H9 (cell line): ENCODE data around the gene BIK. TPM values are rescaled to one million over a fixed set of nuclear protein-coding genes. Genes with fewer than 3 reads are reported as not detected.
A peak's percentile ranks its signal among the peaks of the same experiment; 100 is the strongest.
"Not testable (repeated sequence)": the region's sequence is repeated elsewhere in the genome, so short reads cannot be mapped to it uniquely, and the experiment has no call there.

Experiments used
- DNase-seq: peaks from one replicate; pipeline ENCODE4 v3.0.0-alpha.2; 2017
- H2AFZ ChIP-seq: one replicate; pipeline ENCODE4 v1.6.1; 2013; ENCODE audit warnings: mild to moderate bottlenecking, low read length, control low read depth, moderate library complexity
- H2AK5ac ChIP-seq: 2 replicates; pipeline ENCODE4 v1.6.1; 2013; ENCODE audit warnings: low read length, control low read depth, mixed read lengths; ENCODE audit not compliant: insufficient read length
- H2BK120ac ChIP-seq: one replicate; pipeline ENCODE4 v1.6.1; 2013; ENCODE audit warnings: low read depth, mild to moderate bottlenecking, low read length, control low read depth, inconsistent platforms; ENCODE audit not compliant: poor library complexity, severe bottlenecking
- H2BK12ac ChIP-seq: 2 replicates; pipeline ENCODE4 v1.6.1; 2013; ENCODE audit warnings: low read length, control low read depth, mixed read lengths, low read depth; ENCODE audit not compliant: insufficient read length
- H2BK15ac ChIP-seq: 2 replicates; pipeline ENCODE4 v1.6.1; 2013; ENCODE audit warnings: low read depth, low read length, control low read depth
- H2BK20ac ChIP-seq: one replicate; pipeline ENCODE4 v1.6.1; 2013; ENCODE audit warnings: low read depth, mild to moderate bottlenecking, low read length, control low read depth, inconsistent platforms; ENCODE audit not compliant: poor library complexity, severe bottlenecking
- H2BK5ac ChIP-seq: 2 replicates; pipeline ENCODE4 v1.6.1; 2013; ENCODE audit warnings: low read length, control low read depth, mixed read lengths; ENCODE audit not compliant: insufficient read length
- H3K14ac ChIP-seq: 2 replicates; pipeline ENCODE4 v1.6.1; 2013; ENCODE audit warnings: low read length, control low read depth; ENCODE audit not compliant: insufficient read depth
- H3K18ac ChIP-seq: 2 replicates; pipeline ENCODE4 v1.6.1; 2013; ENCODE audit warnings: low read depth, mild to moderate bottlenecking, mixed read lengths, low read length, control low read depth; ENCODE audit not compliant: insufficient read length
- H3K23ac ChIP-seq: 2 replicates; pipeline ENCODE4 v1.6.1; 2013; ENCODE audit warnings: low read length, control low read depth, mixed read lengths, low read depth; ENCODE audit not compliant: insufficient read length
- H3K23me2 ChIP-seq: 2 replicates; pipeline ENCODE4 v1.6.1; 2013; ENCODE audit warnings: low read depth, mild to moderate bottlenecking, mixed read lengths, low read length, control low read depth; ENCODE audit not compliant: insufficient read length, poor library complexity, severe bottlenecking
- H3K27ac ChIP-seq: 2 replicates; pipeline ENCODE4 v1.5.1; 2013; ENCODE audit warnings: low read length, control low read depth, mixed read lengths, low read depth; ENCODE audit not compliant: insufficient read length
- H3K27me3 ChIP-seq: 2 replicates; pipeline ENCODE4 v1.6.1; 2013; ENCODE audit warnings: low read length, control low read depth, inconsistent platforms; ENCODE audit not compliant: insufficient read depth
- H3K4ac ChIP-seq: 2 replicates; pipeline ENCODE4 v1.6.1; 2013; ENCODE audit warnings: low read depth, mild to moderate bottlenecking, control low read depth, inconsistent platforms, low read length, moderate library complexity
- H3K4me1 ChIP-seq: 2 replicates; pipeline ENCODE4 v1.6.1; 2013; ENCODE audit warnings: low read length, control low read depth, inconsistent platforms; ENCODE audit not compliant: insufficient read depth
- H3K4me2 ChIP-seq: 2 replicates; pipeline ENCODE4 v1.6.1; 2013; ENCODE audit warnings: low read length, control low read depth, mixed read lengths; ENCODE audit not compliant: insufficient read length, insufficient read depth
- H3K56ac ChIP-seq: 2 replicates; pipeline ENCODE4 v1.6.1; 2013; ENCODE audit warnings: low read depth, mild to moderate bottlenecking, mixed read lengths, low read length, control low read depth; ENCODE audit not compliant: insufficient read length
- H3K79me1 ChIP-seq: 2 replicates; pipeline ENCODE4 v1.6.1; 2013; ENCODE audit warnings: low read depth, mild to moderate bottlenecking, moderate library complexity, low read length, control low read depth, inconsistent platforms; ENCODE audit not compliant: insufficient read depth, poor library complexity, severe bottlenecking
- H3K79me2 ChIP-seq: 2 replicates; pipeline ENCODE4 v1.6.1; 2013; ENCODE audit warnings: low read length, control low read depth, inconsistent platforms; ENCODE audit not compliant: insufficient read depth
- H3K9ac ChIP-seq: 2 replicates; pipeline ENCODE4 v1.6.1; 2013; ENCODE audit warnings: low read length, control low read depth, mixed read lengths; ENCODE audit not compliant: insufficient read length; ENCODE audit errors: extremely low read depth
- H3K9me3 ChIP-seq: one replicate; pipeline ENCODE4 v1.6.1; 2013; ENCODE audit warnings: low read depth, low read length, inconsistent platforms; ENCODE audit not compliant: control insufficient read depth
- H3T11ph ChIP-seq: one replicate; pipeline ENCODE4 v1.6.1; 2013; ENCODE audit warnings: mild to moderate bottlenecking, low read length, control low read depth, inconsistent platforms
- H4K20me1 ChIP-seq: one replicate; pipeline ENCODE4 v1.6.1; 2013; ENCODE audit not compliant: control insufficient read depth, insufficient read length, insufficient read depth
- H4K5ac ChIP-seq: 2 replicates; pipeline ENCODE4 v1.6.1; 2013; ENCODE audit warnings: low read depth, mild to moderate bottlenecking, mixed read lengths, low read length, control low read depth; ENCODE audit not compliant: insufficient read length
- H4K8ac ChIP-seq: replicated peaks from 2 replicates; pipeline ENCODE4 v1.6.1; 2013; ENCODE audit warnings: low read length, control low read depth, mixed read lengths, low read depth; ENCODE audit not compliant: insufficient read length
- H4K91ac ChIP-seq: 2 replicates; pipeline ENCODE4 v1.6.1; 2013; ENCODE audit warnings: low read depth, mild to moderate bottlenecking, moderate library complexity, mixed read lengths, low read length, control low read depth; ENCODE audit not compliant: insufficient read length
- H3K27ac Mint-ChIP-seq, 3 experiments: 2 replicates in 2 of 3; 3 replicates in 1 of 3; pipeline ENCODE4 v1.8.0; 2020 to 2021; ENCODE audit warnings: mixed read lengths in 3 of 3, mild to moderate bottlenecking in 1 of 3, moderate library complexity in 1 of 3
- H3K27me3 Mint-ChIP-seq: 2 replicates; pipeline ENCODE4 v1.8.0; 2021; ENCODE audit warnings: low read depth, mild to moderate bottlenecking, moderate library complexity, mixed read lengths
- H3K36me3 Mint-ChIP-seq, 3 experiments: 2 replicates in 2 of 3; 3 replicates in 1 of 3; pipeline ENCODE4 v1.8.0; 2020 to 2021; ENCODE audit warnings: low read depth in 3 of 3, mixed read lengths in 3 of 3; ENCODE audit not compliant: insufficient read depth in 1 of 3
- H3K4me1 Mint-ChIP-seq, 2 experiments: 2 replicates each; pipeline ENCODE4 v1.8.0; 2020; ENCODE audit warnings: mixed read lengths in 2 of 2
- H3K4me3 Mint-ChIP-seq, 2 experiments: 2 replicates in 1 of 2; 3 replicates in 1 of 2; pipeline ENCODE4 v1.8.0; 2020 to 2021; ENCODE audit warnings: mild to moderate bottlenecking in 2 of 2, mixed read lengths in 2 of 2, moderate library complexity in 1 of 2
- H3K9me3 Mint-ChIP-seq, 2 experiments: 2 replicates in 1 of 2; 3 replicates in 1 of 2; pipeline ENCODE4 v1.8.0; 2020; ENCODE audit warnings: mild to moderate bottlenecking in 2 of 2, mixed read lengths in 2 of 2, moderate library complexity in 1 of 2
- WGBS: extraction: QIAGEN DNeasy Blood & Tissue Kit; methylation state at CpG from one replicate; pipeline ENCODE4 v1.1.7; 2013; ENCODE audit warnings: missing lambda C conversion rate, low lambda C conversion rate, mixed read lengths; ENCODE audit not compliant: insufficient read length; ENCODE audit errors: extremely low coverage; 5-methylcytosine and 5-hydroxymethylcytosine counted together
- total RNA-seq: library from RNA; stranded (reverse); gene quantifications from 2 replicates; pipeline ENCODE4 v1.2.1, GENCODE V29; 2021
- TF ChIP-seq, protein P1 (sequence below): fragments of 200-600 bp; sonication (generic); conservative IDR thresholded peaks from 3 replicates; pipeline ENCODE4 v1.8.0; 2021; ENCODE audit warnings: antibody characterized with exemption, mild to moderate bottlenecking

Gene BIK
- total RNA-seq, 1 experiment from 2014 or later, result 8.3 TPM

DNA sequence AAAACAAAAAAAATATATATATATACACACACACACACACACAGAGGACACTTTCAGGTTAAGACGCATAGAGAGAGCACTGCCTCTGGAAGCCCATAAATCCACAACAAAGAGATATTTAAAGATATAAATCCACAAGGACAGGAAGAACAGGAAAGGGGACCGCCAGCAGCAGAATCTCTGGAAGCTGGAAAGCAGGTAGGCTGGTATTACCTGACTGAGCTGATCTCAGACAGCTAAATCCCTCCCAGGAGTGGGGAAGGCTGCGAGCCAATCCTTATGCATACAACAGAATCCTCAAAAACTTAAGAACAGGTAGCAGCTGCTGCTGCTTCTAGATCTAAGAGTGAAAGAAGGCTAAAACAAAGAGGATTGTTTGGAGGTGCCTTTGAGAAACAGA, 34.4 kb downstream of the BIK start:
- peaks cover 3% of the 10 kb centered on the region for H3K23me2 ChIP-seq
- no peak overlapping the region for H2BK120ac ChIP-seq
- H2BK20ac ChIP-seq, result no peak overlapping the region
- H4K91ac ChIP-seq, result no peak overlapping the region
- no peak overlapping the region for H2BK15ac ChIP-seq
- H2BK12ac ChIP-seq, result no peak overlapping the region
- no peak overlapping the region; a peak in 1 of 7 replicates for H3K27ac Mint-ChIP-seq
- TF ChIP-seq, protein P1, sequence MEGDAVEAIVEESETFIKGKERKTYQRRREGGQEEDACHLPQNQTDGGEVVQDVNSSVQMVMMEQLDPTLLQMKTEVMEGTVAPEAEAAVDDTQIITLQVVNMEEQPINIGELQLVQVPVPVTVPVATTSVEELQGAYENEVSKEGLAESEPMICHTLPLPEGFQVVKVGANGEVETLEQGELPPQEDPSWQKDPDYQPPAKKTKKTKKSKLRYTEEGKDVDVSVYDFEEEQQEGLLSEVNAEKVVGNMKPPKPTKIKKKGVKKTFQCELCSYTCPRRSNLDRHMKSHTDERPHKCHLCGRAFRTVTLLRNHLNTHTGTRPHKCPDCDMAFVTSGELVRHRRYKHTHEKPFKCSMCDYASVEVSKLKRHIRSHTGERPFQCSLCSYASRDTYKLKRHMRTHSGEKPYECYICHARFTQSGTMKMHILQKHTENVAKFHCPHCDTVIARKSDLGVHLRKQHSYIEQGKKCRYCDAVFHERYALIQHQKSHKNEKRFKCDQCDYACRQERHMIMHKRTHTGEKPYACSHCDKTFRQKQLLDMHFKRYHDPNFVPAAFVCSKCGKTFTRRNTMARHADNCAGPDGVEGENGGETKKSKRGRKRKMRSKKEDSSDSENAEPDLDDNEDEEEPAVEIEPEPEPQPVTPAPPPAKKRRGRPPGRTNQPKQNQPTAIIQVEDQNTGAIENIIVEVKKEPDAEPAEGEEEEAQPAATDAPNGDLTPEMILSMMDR, result no peak
- peaks cover 0 to 9% of the 10 kb centered on the region in 2 experiments; a peak in 2 of 4 replicates for H3K4me1 Mint-ChIP-seq
- no peak overlapping the region for H3K9ac ChIP-seq
- H2BK5ac ChIP-seq, result no peak overlapping the region
- peaks cover 6% of the 10 kb centered on the region for H3K27me3 Mint-ChIP-seq
- no peaks in the 10 kb centered on the region for H3K79me2 ChIP-seq
- H4K8ac ChIP-seq, result no peak overlapping the region
- H3K14ac ChIP-seq, result no peak overlapping the region
- H3K27me3 ChIP-seq, result no peaks in the 10 kb centered on the region
- no peaks in the 10 kb centered on the region for H3K9me3 ChIP-seq
- DNase-seq, result no peak
- no peak overlapping the region for H3K56ac ChIP-seq
- no peak overlapping the region for H3K23ac ChIP-seq
- no peaks in the 10 kb centered on the region for H3K9me3 Mint-ChIP-seq
- H3K4me1 ChIP-seq, result no peaks in the 10 kb centered on the region
- H4K5ac ChIP-seq, result no peak overlapping the region
- H3T11ph ChIP-seq, result no peak overlapping the region
- no peak overlapping the region for H3K4ac ChIP-seq
- H2AFZ ChIP-seq, result no peak overlapping the region
- no peaks in the 10 kb centered on the region for H3K79me1 ChIP-seq
- H3K36me3 Mint-ChIP-seq, result peaks cover 11 to 14% (median 12%) of the 10 kb centered on the region in 3 experiments; a peak in 6 of 7 replicates
- H3K27ac ChIP-seq, result no peak overlapping the region
- no peaks in the 10 kb centered on the region for H4K20me1 ChIP-seq
- WGBS, result no CpG with 5 or more reads among the region's 3 CpGs
- no peak overlapping the region for H3K18ac ChIP-seq
- no peak overlapping the region for H3K4me2 ChIP-seq
- H2AK5ac ChIP-seq, result no peak overlapping the region
- peak overlapping the region in 1 of 2 experiments; percentile 45; a peak in 1 of 5 replicates for H3K4me3 Mint-ChIP-seq

DNA sequence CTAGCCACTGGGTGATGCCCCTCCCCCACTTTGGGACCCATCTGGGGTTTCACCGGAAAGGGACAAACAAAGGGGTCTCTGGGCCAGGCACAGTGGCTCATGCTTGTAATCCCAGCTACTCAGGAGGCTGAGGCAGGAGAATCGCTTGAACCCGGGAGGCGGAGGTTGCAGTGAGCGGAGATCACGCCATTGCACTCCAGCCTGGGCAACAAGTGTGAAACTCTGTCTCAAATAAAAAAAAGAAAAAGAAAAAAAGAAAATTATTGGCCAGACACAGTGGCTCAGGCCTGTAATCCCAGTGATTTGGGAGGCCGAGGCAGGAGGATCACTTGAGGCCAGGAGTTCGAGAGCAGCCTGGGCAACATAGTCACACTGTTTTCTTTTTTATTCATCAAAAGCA, 34.8 kb downstream of the BIK start:
- no CpG with 5 or more reads among the region's 8 CpGs for WGBS
- DNase-seq, H4K20me1 ChIP-seq, H4K5ac ChIP-seq, H3K9me3 ChIP-seq, H3K27me3 ChIP-seq, H3K4me1 ChIP-seq, H2AK5ac ChIP-seq, H3K56ac ChIP-seq, H3K4ac ChIP-seq, H3K9me3 Mint-ChIP-seq, H2BK20ac ChIP-seq, H4K8ac ChIP-seq, H3K9ac ChIP-seq, H4K91ac ChIP-seq, H3K79me2 ChIP-seq, H2BK12ac ChIP-seq, H2BK5ac ChIP-seq, H3T11ph ChIP-seq, H2AFZ ChIP-seq, H3K27me3 Mint-ChIP-seq, H2BK120ac ChIP-seq, H3K23ac ChIP-seq, H2BK15ac ChIP-seq, H3K14ac ChIP-seq, H3K36me3 Mint-ChIP-seq, H3K4me2 ChIP-seq, H3K79me1 ChIP-seq, H3K4me3 Mint-ChIP-seq, H3K27ac ChIP-seq, H3K18ac ChIP-seq, H3K4me1 Mint-ChIP-seq, H3K23me2 ChIP-seq, H3K27ac Mint-ChIP-seq: not testable (repeated sequence)
